Transverse colon (tissue), 4 donors: ENCODE data around the gene CCT8L2.
"Not testable (repeated sequence)": the region's sequence is repeated elsewhere in the genome, so short reads cannot be mapped to it uniquely, and the experiment has no call there.

ENCODE experiments used
- CTCF ChIP-seq, 5 experiments: fragments of 200-600 bp in 3 of 5; fragments of 450-650 bp in 2 of 5; sonication (generic) in 3 of 5; IDR thresholded peaks; 1 replicate in 2 of 5; 2 replicates in 3 of 5; pipeline ENCODE4 v1.5.1; 2016 to 2017; ENCODE audit warnings: antibody characterized with exemption in 5 of 5, inconsistent platforms in 3 of 5, mild to moderate bottlenecking in 2 of 5, moderate library complexity in 1 of 5
- POLR2A ChIP-seq: fragments of 450-650 bp; IDR thresholded peaks from one replicate; pipeline ENCODE4 v1.6.1; 2016; ENCODE audit warnings: antibody characterized with exemption, mild to moderate bottlenecking, moderate library complexity
- POLR2AphosphoS5 ChIP-seq, 3 donors: sonication (generic); formaldehyde crosslinking; IDR thresholded peaks; one replicate each; pipeline ENCODE4 v1.6.1; 2016; ENCODE audit warnings: antibody characterized with exemption in 3 of 3

GRCh38 chr22:16564837-16565584 is 27.6 kb downstream of the CCT8L2 start:
- not testable (repeated sequence) for TF ChIP-seq CTCF (IDR thresholded peaks at IDR 0.05); POLR2A; POLR2AphosphoS5 (IDR thresholded peaks at IDR 0.05)
